Fibroblast of skin of back (primary cell): ENCODE data around the gene GUCA2A.

ENCODE experiments used
- DNase-seq: peaks from one replicate; pipeline ENCODE4 v3.0.0-alpha.2; 2013

GUCA2A gene

GRCh38 chr1:42130061-42130660 lies 34.4 kb downstream of the GUCA2A start:
- DNase-seq = no peak

GRCh38 chr1:42128964-42129363 lies 35.6 kb downstream of the GUCA2A start:
- DNase-seq = no peak

GRCh38 chr1:42128499-42128898 lies 36.0 kb downstream of the GUCA2A start:
- DNase-seq = no peak

GRCh38 chr1:42127767-42128166 lies 36.8 kb downstream of the GUCA2A start:
- no peak for DNase-seq

- DNase-seq = no peak
Observed at GRCh38 chr1:42125552-42125951, 39.0 kb downstream of the GUCA2A start.

- DNase-seq = no peak
Observed at GRCh38 chr1:42122408-42122807, 42.1 kb downstream of the GUCA2A start.

- DNase-seq = no peak
Observed at GRCh38 chr1:42118125-42118524, 46.4 kb downstream of the GUCA2A start.

GRCh38 chr1:42117214-42117613 lies 47.3 kb downstream of the GUCA2A start:
- DNase-seq = no peak

- peak; percentile 14 for DNase-seq
Observed at GRCh38 chr1:42114229-42114628, 50.3 kb downstream of the GUCA2A start.
